Measurements from ENCODE around the gene AEBP1.

- TF ChIP-seq CTCF (IDR thresholded peaks at IDR 0.05) (no peak), POLR2A (IDR thresholded peaks at IDR 0.05) (no peak), EP300 (IDR thresholded peaks at IDR 0.05; ENCODE audit: low read depth) (no peak)
Observed at GRCh38 chr7:44132039-44132438, 27.9 kb downstream of the AEBP1 start.
